ENCODE measurements around the gene SELENOP. TPM values are rescaled to one million over a fixed set of nuclear protein-coding genes. Genes with fewer than 3 reads are reported as not detected.

SELENOP gene
- total and polyA plus RNA-seq, 2 experiments from 2014 or later: 11.0 to 12.3 TPM

DNA sequence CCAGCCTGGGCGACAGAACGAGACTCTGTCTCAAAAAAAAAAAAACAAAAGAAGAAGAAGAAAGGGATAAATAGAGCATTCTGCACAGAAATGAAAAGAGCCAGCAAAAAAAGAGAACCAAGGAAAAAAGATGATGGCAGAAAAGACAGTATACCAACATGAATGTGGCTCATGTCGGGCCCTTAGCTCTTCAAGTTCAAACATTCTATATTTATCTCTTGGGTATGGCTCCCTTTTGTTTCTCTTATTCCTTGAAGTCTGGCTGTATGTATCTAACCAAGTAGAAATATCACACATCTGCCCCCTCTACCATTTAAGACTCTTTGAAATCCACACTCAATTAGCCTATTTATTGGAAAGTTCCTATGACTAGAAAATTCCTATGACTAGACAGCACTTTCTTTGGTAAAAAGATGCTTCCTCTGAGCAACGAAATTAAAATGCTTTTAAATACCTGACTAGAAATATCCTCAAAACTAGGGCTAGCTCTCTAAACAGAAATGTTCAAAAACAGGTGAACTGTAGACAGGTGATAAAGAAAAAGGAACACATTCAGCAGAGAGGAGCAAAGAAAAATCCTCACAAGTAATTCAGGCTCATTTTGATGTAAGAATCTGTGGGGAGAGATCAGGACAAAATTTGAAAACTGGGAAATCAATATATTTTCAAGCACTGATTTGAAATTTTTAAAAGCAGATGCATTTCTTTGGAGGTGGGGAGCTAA, 2.6 kb downstream of the SELENOP start:
- Histone ChIP-seq H3K4me3 (no peak overlapping the region), H3K9me2 (ENCODE audit: insufficient read depth) (no peaks in the 10 kb centered on the region), H2AFZ (no peak overlapping the region), H3K36me3 (ENCODE audit: insufficient read depth) (peaks cover 5% of the 10 kb centered on the region), H3F3A (replicated peaks; ENCODE audit: low read depth) (no peaks in the 10 kb centered on the region), H3K27me3 (ENCODE audit: insufficient read depth) (no peaks in the 10 kb centered on the region), H3K79me2 (replicated peaks; ENCODE audit: insufficient read depth) (no peaks in the 10 kb centered on the region), H3K4me1 (ENCODE audit: insufficient read depth) (peaks cover 21% of the 10 kb centered on the region), H3K4me2 (no peak overlapping the region), H3K27ac (ENCODE audit: low read depth) (no peak overlapping the region), H4K20me1 (replicated peaks; ENCODE audit: insufficient read depth) (no peaks in the 10 kb centered on the region)
- ATAC-seq: no peak
- H3K27ac Mint-ChIP-seq: no peak overlapping the region
- DNase-seq (ENCODE audit: low spot score): no peak
- peaks cover 31% of the 10 kb centered on the region; the same call in 2 of the 3 replicates for H3K4me1 Mint-ChIP-seq
- H3K36me3 Mint-ChIP-seq (ENCODE audit: low read depth): no peaks in the 10 kb centered on the region
- TF ChIP-seq POLR2AphosphoS5 (IDR thresholded peaks at IDR 0.05; ENCODE audit: low read depth) (no peak), EZH2phosphoT487 (IDR thresholded peaks at IDR 0.05; ENCODE audit: unreplicated experiment) (no peak), CREB1 (CRISPR knock-in tag; IDR thresholded peaks at IDR 0.05; ENCODE audit: low read depth) (no peak), ETS1 (IDR thresholded peaks at IDR 0.05) (no peak), EZH2 (IDR thresholded peaks at IDR 0.05; ENCODE audit: low read depth, unreplicated experiment) (no peak), ZNF114 (CRISPR knock-in tag; IDR thresholded peaks at IDR 0.05) (no peak), STAT1 (IDR thresholded peaks at IDR 0.05; ENCODE audit: unreplicated experiment) (no peak), ZNF331 (CRISPR knock-in tag; IDR thresholded peaks at IDR 0.05; ENCODE audit: low read depth) (no peak), CTCF (conservative IDR thresholded peaks at IDR 0.05; ENCODE audit: low read depth in 2 of 2) (no peak)
- TF ChIP-seq, protein P1, sequence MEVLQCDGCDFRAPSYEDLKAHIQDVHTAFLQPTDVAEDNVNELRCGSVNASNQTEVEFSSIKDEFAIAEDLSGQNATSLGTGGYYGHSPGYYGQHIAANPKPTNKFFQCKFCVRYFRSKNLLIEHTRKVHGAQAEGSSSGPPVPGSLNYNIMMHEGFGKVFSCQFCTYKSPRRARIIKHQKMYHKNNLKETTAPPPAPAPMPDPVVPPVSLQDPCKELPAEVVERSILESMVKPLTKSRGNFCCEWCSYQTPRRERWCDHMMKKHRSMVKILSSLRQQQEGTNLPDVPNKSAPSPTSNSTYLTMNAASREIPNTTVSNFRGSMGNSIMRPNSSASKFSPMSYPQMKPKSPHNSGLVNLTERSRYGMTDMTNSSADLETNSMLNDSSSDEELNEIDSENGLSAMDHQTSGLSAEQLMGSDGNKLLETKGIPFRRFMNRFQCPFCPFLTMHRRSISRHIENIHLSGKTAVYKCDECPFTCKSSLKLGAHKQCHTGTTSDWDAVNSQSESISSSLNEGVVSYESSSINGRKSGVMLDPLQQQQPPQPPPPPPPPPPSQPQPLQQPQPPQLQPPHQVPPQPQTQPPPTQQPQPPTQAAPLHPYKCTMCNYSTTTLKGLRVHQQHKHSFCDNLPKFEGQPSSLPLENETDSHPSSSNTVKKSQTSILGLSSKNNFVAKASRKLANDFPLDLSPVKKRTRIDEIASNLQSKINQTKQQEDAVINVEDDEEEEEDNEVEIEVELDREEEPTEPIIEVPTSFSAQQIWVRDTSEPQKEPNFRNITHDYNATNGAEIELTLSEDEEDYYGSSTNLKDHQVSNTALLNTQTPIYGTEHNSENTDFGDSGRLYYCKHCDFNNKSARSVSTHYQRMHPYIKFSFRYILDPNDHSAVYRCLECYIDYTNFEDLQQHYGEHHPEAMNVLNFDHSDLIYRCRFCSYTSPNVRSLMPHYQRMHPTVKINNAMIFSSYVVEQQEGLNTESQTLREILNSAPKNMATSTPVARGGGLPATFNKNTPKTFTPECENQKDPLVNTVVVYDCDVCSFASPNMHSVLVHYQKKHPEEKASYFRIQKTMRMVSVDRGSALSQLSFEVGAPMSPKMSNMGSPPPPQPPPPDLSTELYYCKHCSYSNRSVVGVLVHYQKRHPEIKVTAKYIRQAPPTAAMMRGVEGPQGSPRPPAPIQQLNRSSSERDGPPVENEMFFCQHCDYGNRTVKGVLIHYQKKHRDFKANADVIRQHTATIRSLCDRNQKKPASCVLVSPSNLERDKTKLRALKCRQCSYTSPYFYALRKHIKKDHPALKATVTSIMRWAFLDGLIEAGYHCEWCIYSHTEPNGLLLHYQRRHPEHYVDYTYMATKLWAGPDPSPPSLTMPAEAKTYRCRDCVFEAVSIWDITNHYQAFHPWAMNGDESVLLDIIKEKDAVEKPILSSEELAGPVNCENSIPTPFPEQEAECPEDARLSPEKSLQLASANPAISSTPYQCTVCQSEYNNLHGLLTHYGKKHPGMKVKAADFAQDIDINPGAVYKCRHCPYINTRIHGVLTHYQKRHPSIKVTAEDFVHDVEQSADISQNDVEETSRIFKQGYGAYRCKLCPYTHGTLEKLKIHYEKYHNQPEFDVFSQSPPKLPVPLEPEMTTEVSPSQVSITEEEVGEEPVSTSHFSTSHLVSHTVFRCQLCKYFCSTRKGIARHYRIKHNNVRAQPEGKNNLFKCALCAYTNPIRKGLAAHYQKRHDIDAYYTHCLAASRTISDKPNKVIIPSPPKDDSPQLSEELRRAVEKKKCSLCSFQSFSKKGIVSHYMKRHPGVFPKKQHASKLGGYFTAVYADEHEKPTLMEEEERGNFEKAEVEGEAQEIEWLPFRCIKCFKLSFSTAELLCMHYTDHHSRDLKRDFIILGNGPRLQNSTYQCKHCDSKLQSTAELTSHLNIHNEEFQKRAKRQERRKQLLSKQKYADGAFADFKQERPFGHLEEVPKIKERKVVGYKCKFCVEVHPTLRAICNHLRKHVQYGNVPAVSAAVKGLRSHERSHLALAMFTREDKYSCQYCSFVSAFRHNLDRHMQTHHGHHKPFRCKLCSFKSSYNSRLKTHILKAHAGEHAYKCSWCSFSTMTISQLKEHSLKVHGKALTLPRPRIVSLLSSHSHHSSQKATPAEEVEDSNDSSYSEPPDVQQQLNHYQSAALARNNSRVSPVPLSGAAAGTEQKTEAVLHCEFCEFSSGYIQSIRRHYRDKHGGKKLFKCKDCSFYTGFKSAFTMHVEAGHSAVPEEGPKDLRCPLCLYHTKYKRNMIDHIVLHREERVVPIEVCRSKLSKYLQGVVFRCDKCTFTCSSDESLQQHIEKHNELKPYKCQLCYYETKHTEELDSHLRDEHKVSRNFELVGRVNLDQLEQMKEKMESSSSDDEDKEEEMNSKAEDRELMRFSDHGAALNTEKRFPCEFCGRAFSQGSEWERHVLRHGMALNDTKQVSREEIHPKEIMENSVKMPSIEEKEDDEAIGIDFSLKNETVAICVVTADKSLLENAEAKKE (CRISPR knock-in tag; IDR thresholded peaks at IDR 0.05): no peak
- no peaks in the 10 kb centered on the region for H3K27me3 Mint-ChIP-seq (ENCODE audit: insufficient read depth, low read depth, poor library complexity)
- no peak overlapping the region for H3K4me3 Mint-ChIP-seq
- H3K9me3 Mint-ChIP-seq: no peaks in the 10 kb centered on the region
